Chondrocyte (in vitro differentiated cells): ENCODE data around the gene CRABP1. TPM values are rescaled to one million over a fixed set of nuclear protein-coding genes. Genes with fewer than 3 reads are reported as not detected.

Experiments used
- DNase-seq: peaks from one replicate; pipeline ENCODE4 v3.0.0; 2021; ENCODE audit warnings: mixed read lengths, low spot score
- H3K27ac Mint-ChIP-seq: one replicate; pipeline ENCODE4 v1.8.0; 2021; ENCODE audit warnings: mild to moderate bottlenecking, moderate library complexity, mixed read lengths; ENCODE audit not compliant: unreplicated experiment
- H3K27me3 Mint-ChIP-seq: 2 replicates; pipeline ENCODE4 v1.8.0; 2021; ENCODE audit warnings: low read depth, mixed read lengths
- H3K36me3 Mint-ChIP-seq: 2 replicates; pipeline ENCODE4 v1.8.0; 2021; ENCODE audit warnings: low read depth, mixed read lengths
- H3K4me1 Mint-ChIP-seq: 2 replicates; pipeline ENCODE4 v1.8.0; 2021; ENCODE audit warnings: low read depth, mild to moderate bottlenecking, mixed read lengths
- H3K4me3 Mint-ChIP-seq: one replicate; pipeline ENCODE4 v1.8.0; 2021; ENCODE audit warnings: mild to moderate bottlenecking, moderate library complexity, mixed read lengths; ENCODE audit not compliant: unreplicated experiment
- H3K9me3 Mint-ChIP-seq: 2 replicates; pipeline ENCODE4 v1.8.0; 2021; ENCODE audit warnings: low read depth, mixed read lengths
- total RNA-seq: library from RNA; stranded (reverse); gene quantifications from 3 replicates; pipeline ENCODE4 v1.2.1, GENCODE V29; 2021
- TF ChIP-seq, protein P1 (sequence below): fragments of 200-600 bp; sonication (generic); IDR thresholded peaks from 2 replicates; pipeline ENCODE4 v1.5.0; 2021; ENCODE audit warnings: antibody characterized with exemption, mild to moderate bottlenecking, moderate library complexity

Gene CRABP1
- total RNA-seq, 1 donor from 2014 or later, result not detected

GRCh38 chr15:78329625-78330024, 10.5 kb upstream of the CRABP1 start:
- Mint-ChIP-seq H3K27me3 (peaks cover 3% of the 10 kb centered on the region), H3K27ac (no peak overlapping the region), H3K9me3 (no peaks in the 10 kb centered on the region), H3K36me3 (no peaks in the 10 kb centered on the region), H3K4me3 (no peak overlapping the region), H3K4me1 (peaks cover 5% of the 10 kb centered on the region)
- DNase-seq, result no peak
- TF ChIP-seq, protein P1, sequence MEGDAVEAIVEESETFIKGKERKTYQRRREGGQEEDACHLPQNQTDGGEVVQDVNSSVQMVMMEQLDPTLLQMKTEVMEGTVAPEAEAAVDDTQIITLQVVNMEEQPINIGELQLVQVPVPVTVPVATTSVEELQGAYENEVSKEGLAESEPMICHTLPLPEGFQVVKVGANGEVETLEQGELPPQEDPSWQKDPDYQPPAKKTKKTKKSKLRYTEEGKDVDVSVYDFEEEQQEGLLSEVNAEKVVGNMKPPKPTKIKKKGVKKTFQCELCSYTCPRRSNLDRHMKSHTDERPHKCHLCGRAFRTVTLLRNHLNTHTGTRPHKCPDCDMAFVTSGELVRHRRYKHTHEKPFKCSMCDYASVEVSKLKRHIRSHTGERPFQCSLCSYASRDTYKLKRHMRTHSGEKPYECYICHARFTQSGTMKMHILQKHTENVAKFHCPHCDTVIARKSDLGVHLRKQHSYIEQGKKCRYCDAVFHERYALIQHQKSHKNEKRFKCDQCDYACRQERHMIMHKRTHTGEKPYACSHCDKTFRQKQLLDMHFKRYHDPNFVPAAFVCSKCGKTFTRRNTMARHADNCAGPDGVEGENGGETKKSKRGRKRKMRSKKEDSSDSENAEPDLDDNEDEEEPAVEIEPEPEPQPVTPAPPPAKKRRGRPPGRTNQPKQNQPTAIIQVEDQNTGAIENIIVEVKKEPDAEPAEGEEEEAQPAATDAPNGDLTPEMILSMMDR, result no peak

GRCh38 chr15:78334845-78335244, 5.3 kb upstream of the CRABP1 start:
- DNase-seq, result no peak
- H3K36me3 Mint-ChIP-seq, result no peaks in the 10 kb centered on the region

DNA sequence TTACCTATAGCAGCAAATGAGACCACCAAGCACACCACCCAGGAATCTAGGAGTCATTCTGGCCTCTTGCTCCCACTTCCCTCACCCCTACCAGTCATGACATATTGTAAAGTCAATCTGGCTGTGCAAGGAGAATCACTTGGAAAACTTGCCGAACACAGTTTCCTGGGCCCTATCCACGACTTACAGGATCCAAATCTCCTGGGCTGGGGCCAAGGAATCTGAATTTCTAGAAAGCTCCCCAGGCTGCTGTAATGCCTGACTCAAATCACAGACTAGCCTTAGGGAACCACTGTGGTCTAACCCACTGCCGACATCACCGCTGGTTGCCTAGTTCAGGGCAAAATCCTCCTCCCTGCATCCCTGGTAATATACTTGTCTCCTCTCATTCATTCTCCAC, 4.2 kb upstream of the CRABP1 start:
- Mint-ChIP-seq H3K27me3 (peaks cover 37% of the 10 kb centered on the region), H3K36me3 (no peaks in the 10 kb centered on the region), H3K4me3 (no peak overlapping the region), H3K9me3 (no peaks in the 10 kb centered on the region), H3K27ac (no peak overlapping the region), H3K4me1 (peaks cover 11% of the 10 kb centered on the region)
- no peak for DNase-seq
- TF ChIP-seq, protein P1, result no peak

More at GRCh38 chr15:78334845-78335244, 5.3 kb upstream of the CRABP1 start:
- H3K4me3 Mint-ChIP-seq, result no peak overlapping the region
- no peaks in the 10 kb centered on the region for H3K9me3 Mint-ChIP-seq
- H3K27me3 Mint-ChIP-seq, result peaks cover 26% of the 10 kb centered on the region
- peaks cover 2% of the 10 kb centered on the region for H3K4me1 Mint-ChIP-seq
- TF ChIP-seq, protein P1, result no peak
- H3K27ac Mint-ChIP-seq, result no peak overlapping the region

GRCh38 chr15:78338781-78339180, 1.4 kb upstream of the CRABP1 start:
- Mint-ChIP-seq H3K9me3 (no peaks in the 10 kb centered on the region), H3K4me1 (peaks cover 18% of the 10 kb centered on the region), H3K27me3 (peaks cover 57% of the 10 kb centered on the region), H3K36me3 (no peaks in the 10 kb centered on the region), H3K27ac (no peak overlapping the region), H3K4me3 (no peak overlapping the region)
- DNase-seq, result no peak
- TF ChIP-seq, protein P1, result no peak

DNA sequence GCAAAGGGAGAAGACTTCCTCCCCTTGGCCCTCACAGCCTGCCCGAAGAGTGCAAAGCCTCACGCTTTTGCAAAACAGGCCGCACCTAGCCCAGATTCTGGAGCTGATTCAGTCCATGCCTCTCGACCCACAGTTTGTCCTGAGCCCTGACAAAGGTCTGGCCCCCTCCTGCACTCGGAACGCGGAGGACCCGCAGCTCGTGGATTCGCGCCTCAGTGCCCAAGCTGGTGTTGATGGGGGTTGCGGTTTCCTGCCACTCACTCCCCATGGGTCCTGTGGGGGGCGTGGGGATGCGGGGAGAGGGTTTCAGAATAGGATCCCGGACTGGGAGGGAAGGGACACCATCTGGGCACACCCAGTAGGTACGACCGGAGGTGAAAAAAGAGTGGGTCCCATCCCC, 594 bp upstream of the CRABP1 start:
- no peak for DNase-seq
- H3K27me3 Mint-ChIP-seq, result peaks cover 62% of the 10 kb centered on the region
- H3K4me3 Mint-ChIP-seq, result no peak overlapping the region

More for the DNA sequence above, 594 bp upstream of the CRABP1 start:
- Mint-ChIP-seq H3K27ac (no peak overlapping the region), H3K36me3 (no peaks in the 10 kb centered on the region), H3K9me3 (no peaks in the 10 kb centered on the region), H3K4me1 (peaks cover 18% of the 10 kb centered on the region)
- TF ChIP-seq, protein P1, result no peak
